Measurements from ENCODE around the gene OGT.
"Not testable (repeated sequence)": the region's sequence is repeated elsewhere in the genome, so short reads cannot be mapped to it uniquely, and the experiment has no call there.

Gene OGT

DNA sequence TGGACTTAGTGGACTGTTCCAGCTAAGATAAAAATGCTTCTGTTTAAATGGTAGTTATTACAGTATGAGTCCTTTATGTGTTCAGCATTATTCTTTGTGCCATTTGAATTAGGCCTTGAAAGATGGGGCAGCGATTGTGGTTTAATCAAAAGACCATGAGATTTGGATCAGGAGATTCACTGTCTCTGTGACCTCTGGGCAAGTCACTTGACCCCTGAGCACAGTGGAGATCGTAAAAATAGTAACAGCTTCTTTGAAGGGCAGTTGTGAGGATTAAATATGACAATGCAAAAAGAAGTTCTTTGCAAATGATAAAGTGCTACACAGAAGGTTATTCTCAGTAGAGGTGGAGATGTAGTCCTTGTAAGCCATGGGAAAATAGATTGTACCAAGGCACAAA, 74.6 kb downstream of the OGT start (continued):
- TF ChIP-seq, protein P1, sequence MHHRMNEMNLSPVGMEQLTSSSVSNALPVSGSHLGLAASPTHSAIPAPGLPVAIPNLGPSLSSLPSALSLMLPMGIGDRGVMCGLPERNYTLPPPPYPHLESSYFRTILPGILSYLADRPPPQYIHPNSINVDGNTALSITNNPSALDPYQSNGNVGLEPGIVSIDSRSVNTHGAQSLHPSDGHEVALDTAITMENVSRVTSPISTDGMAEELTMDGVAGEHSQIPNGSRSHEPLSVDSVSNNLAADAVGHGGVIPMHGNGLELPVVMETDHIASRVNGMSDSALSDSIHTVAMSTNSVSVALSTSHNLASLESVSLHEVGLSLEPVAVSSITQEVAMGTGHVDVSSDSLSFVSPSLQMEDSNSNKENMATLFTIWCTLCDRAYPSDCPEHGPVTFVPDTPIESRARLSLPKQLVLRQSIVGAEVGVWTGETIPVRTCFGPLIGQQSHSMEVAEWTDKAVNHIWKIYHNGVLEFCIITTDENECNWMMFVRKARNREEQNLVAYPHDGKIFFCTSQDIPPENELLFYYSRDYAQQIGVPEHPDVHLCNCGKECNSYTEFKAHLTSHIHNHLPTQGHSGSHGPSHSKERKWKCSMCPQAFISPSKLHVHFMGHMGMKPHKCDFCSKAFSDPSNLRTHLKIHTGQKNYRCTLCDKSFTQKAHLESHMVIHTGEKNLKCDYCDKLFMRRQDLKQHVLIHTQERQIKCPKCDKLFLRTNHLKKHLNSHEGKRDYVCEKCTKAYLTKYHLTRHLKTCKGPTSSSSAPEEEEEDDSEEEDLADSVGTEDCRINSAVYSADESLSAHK (tag by site-specific recombination; IDR thresholded peaks at IDR 0.05), result no peak
- TF ChIP-seq ZNF335 (tag by site-specific recombination; conservative IDR thresholded peaks at IDR 0.05) (no peak), ZNF311 (tag by site-specific recombination; IDR thresholded peaks at IDR 0.05; ENCODE audit: borderline replicate concordance) (no peak)

GRCh38 chrX:71609095-71609750, 76.3 kb downstream of the OGT start:
- H3K4me3 ChIP-seq (ENCODE audit: low read depth, low read length), result no peak overlapping the region
- H3K9me3 ChIP-seq (ENCODE audit: control insufficient read depth, insufficient read depth, low read depth, low read length), result no peaks in the 10 kb centered on the region
- H3K36me3 ChIP-seq (ENCODE audit: control insufficient read depth in 2 of 2, insufficient read depth in 1 of 2, low read length in 2 of 2), result peaks cover 0 to 57% of the 10 kb centered on the region in 2 experiments; a peak in 2 of 3 replicates
- ChIA-PET CTCF (interaction anchor here (0.6 to 0.9 kb wide), 2 partner anchors 9 to 1088 kb away, joined by 3 read pairs; no protein-coding TSS in a partner anchor), POLR2A (no interaction called here)
- TF ChIP-seq ZNF624 (tag by site-specific recombination; IDR thresholded peaks at IDR 0.05) (no peak), SCRT1 (tag by site-specific recombination; IDR thresholded peaks at IDR 0.05; ENCODE audit: borderline replicate concordance) (no peak), HOXD13 (CRISPR knock-in tag; IDR thresholded peaks at IDR 0.05; ENCODE audit: borderline replicate concordance) (no peak), ZNF391 (tag by site-specific recombination; IDR thresholded peaks at IDR 0.05; ENCODE audit: borderline replicate concordance, low read depth) (no peak), ZNF292 (tag by site-specific recombination; IDR thresholded peaks at IDR 0.05; ENCODE audit: borderline replicate concordance, low read depth) (no peak), ZFP3 (tag by site-specific recombination; IDR thresholded peaks at IDR 0.05; ENCODE audit: low read depth) (no peak), PRDM10 (tag by site-specific recombination; IDR thresholded peaks at IDR 0.05) (no peak), BCL11A (tag by site-specific recombination; IDR thresholded peaks at IDR 0.05; ENCODE audit: low read depth) (no peak), ZNF280D (tag by site-specific recombination; IDR thresholded peaks at IDR 0.05) (0 out of 2 replicates have a peak, but pooled peaks have one; percentile 12)
- H3K27ac ChIP-seq (ENCODE audit: extremely low read depth, low read depth, low read length), result no peak overlapping the region
- no peaks in the 10 kb centered on the region for H3K4me1 ChIP-seq (ENCODE audit: control insufficient read depth, insufficient read depth, low read length)

DNA sequence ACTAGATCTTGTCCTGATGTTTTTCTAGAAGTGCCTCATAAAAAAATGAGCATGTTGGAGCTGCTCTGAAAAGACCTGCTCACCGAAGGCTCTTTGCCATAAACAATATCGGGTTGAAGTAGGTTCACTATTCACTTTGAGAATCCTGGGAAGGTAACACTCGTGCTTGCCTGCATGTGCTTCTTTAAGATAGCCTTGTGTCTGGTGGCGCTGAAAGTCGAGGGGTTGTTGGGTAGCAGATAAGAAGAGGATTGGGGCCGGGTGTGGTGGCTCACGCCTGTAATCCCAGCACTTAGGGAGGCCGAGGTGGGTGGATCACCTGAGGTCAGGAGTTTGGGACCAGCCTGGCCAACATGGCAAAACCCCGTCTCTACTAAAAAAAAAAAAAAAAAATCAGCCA, 78.8 kb downstream of the OGT start:
- H3K4me1 ChIP-seq (ENCODE audit: control insufficient read depth, insufficient read depth, low read length); POLR2A ChIA-PET; H3K9me3 ChIP-seq (ENCODE audit: control insufficient read depth, insufficient read depth, low read depth, low read length); H3K4me3 ChIP-seq (ENCODE audit: low read depth, low read length); H3K27ac ChIP-seq (ENCODE audit: extremely low read depth, low read depth, low read length); CTCF ChIA-PET: not testable (repeated sequence)
- H3K36me3 ChIP-seq (ENCODE audit: control insufficient read depth in 2 of 2, insufficient read depth in 1 of 2, low read length in 2 of 2), result peaks cover 0 to 36% of the 10 kb centered on the region in 2 experiments; a peak in 2 of 3 replicates

Data from HEK293 (cell line).